NT2/D1 (cell line): ENCODE data around the gene KRTAP5-8.

Source experiments
- SUZ12 ChIP-seq: IDR thresholded peaks from 2 replicates; pipeline ENCODE4 v1.6.1; 2011; ENCODE audit not compliant: insufficient read length, insufficient read depth; ENCODE audit errors: extremely low read depth
- YY1 ChIP-seq: IDR thresholded peaks from 2 replicates; pipeline ENCODE4 v1.6.1; 2011; ENCODE audit not compliant: insufficient read length, insufficient read depth
- ZNF274 ChIP-seq: IDR thresholded peaks from 2 replicates; pipeline ENCODE4 v1.6.1; 2011; ENCODE audit warnings: mild to moderate bottlenecking, low read depth, low read length

DNA sequence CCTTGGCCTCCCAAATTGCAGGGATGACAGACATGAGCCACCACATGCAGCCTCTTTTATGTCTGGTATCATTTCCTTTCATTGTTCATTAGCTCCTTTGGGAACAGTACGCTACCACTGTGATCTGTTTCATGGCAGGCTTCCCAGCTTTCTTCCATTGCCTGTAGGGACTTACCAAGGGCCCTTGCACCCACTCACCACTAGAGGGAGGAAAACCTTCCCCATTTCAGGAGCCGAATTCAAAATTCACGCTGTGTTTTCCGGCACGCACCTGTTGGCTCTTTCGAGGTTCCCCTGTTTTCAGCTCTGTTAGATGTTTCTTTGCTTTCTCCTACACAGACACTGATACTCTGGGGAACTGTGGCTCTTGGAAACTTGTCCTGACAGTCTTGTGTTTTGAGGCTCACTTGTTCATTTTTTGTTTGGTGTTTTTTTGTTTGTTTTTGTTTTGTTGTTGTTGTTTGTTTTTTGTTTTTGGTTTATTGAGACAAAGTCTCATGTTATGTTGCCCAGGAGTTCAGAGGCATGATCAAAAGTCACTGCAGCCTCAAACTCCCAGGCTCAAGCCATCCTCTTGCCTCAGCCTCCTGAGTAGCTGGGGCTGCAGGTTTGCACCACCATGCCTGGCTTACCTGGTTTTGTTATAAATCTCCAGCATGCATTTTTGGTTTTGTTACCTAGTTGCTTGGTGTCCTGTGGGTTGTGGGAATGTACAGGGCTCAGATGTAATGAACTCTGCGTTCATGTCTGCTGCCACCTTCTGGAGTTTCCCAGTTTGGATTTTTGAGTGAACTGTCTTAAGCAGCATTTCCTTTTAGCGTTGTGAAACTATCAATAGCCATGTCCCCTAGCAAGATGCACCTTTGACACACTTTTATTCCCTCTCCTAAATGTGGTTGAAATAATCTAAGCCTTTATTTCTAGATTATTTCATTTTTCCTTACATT lies 42.5 kb downstream of the KRTAP5-8 start:
- TF ChIP-seq YY1 (no peak), ZNF274 (no peak), SUZ12 (no peak)
